AG09319 (cell line): ENCODE results near the gene MAN1A2.
"Not testable (repeated sequence)": the region's sequence is repeated elsewhere in the genome, so short reads cannot be mapped to it uniquely, and the experiment has no call there.

ENCODE experiments used
- DNase-seq: peaks from one replicate; pipeline ENCODE4 v3.0.0-alpha.2; 2010; ENCODE audit warnings: low read depth; ENCODE audit errors: extremely low read depth
- TF ChIP-seq, protein P1 (sequence below): IDR thresholded peaks from 2 replicates; pipeline ENCODE4 v1.5.1; 2011; ENCODE audit warnings: low read depth, mild to moderate bottlenecking, inconsistent platforms, low read length, moderate library complexity

MAN1A2 gene

DNA sequence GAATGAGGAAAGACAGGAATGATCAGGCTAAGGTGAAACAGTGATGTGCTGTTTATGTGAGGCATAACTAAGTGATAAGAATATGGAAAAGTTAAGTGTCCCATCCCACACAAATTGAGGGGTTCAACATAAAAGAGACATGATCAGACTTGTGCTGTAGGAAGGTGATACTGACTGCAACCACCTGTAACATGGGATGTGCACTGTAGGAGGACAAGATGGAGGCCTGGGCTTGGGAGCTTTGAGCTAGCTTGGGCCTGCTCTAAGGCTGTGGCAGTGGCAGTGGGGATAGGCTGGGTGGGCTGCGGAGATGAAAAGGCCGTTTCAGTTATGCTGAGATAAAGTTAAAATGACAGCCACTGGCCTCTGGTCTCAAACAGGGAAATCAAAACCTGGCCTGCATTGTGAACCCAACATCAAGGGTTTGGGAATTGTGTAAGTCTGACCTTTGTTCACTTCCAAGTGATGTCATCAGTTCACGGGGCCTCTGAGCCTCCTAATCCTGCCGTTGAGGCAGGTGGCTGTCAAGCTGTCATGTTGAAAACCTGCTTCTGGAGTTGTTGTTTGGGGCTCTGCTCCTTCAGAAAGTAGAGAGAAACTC is 177.4 kb downstream of the MAN1A2 start:
- DNase-seq, result no peak
- TF ChIP-seq, protein P1, sequence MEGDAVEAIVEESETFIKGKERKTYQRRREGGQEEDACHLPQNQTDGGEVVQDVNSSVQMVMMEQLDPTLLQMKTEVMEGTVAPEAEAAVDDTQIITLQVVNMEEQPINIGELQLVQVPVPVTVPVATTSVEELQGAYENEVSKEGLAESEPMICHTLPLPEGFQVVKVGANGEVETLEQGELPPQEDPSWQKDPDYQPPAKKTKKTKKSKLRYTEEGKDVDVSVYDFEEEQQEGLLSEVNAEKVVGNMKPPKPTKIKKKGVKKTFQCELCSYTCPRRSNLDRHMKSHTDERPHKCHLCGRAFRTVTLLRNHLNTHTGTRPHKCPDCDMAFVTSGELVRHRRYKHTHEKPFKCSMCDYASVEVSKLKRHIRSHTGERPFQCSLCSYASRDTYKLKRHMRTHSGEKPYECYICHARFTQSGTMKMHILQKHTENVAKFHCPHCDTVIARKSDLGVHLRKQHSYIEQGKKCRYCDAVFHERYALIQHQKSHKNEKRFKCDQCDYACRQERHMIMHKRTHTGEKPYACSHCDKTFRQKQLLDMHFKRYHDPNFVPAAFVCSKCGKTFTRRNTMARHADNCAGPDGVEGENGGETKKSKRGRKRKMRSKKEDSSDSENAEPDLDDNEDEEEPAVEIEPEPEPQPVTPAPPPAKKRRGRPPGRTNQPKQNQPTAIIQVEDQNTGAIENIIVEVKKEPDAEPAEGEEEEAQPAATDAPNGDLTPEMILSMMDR, result no peak

DNA sequence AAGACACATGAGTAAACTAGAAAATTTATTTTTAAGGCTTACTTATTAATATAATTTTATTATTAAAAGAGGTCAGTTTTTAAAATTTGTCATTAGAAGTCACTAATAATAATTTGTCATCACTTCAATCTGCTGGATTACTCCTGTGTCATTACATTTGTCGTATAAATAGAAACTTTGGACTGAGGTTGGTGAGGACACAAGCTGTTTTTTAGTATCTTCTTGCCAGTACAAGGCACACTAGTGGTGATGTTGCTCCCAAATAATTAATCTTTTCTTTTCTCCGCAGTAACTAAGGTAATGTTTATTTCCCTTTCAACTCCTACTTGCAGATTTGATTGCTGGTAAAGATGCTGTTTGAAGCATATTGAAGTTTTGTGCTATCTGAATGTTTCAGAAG is 179.2 kb downstream of the MAN1A2 start:
- no peak for DNase-seq
- TF ChIP-seq, protein P1, result no peak

DNA sequence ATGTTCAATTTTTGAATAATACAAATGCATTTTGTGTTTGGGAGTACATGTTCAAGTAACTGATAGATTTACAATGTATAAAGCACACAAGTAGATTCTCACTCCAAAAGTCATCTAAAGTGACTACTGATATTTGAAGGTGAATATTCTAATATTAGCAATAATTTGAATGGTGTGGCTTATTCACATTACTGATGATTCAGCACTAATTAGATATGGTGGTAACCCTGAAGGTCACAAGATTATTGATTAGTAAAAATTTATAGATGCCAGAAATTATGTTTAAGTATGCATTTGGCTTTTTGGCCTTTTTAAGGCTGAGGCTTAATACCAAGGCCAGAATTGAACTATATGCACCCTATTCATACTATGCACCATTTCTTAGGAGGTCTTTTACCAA is 186.2 kb downstream of the MAN1A2 start:
- TF ChIP-seq, protein P1, result no peak
- no peak for DNase-seq

DNA sequence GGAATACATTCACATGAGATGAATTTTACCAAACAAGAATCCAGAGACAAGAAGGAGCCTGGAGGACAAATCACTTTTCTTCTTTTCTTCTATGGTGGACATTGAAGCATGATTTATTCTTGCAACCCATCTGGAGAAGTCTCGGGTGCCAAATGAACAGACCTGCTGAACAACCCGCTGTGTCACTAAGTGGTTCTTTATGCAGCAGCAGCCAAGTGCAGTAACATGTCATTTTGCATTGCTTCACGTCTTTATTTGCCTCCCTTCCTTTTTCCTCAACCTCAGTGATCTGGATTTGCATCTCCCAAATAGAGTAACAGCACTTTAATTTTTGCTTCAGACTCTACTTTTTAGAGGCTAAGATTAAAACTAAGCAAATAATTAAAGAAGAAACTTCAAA is 188.6 kb downstream of the MAN1A2 start:
- no peak for DNase-seq
- TF ChIP-seq, protein P1, result no peak

DNA sequence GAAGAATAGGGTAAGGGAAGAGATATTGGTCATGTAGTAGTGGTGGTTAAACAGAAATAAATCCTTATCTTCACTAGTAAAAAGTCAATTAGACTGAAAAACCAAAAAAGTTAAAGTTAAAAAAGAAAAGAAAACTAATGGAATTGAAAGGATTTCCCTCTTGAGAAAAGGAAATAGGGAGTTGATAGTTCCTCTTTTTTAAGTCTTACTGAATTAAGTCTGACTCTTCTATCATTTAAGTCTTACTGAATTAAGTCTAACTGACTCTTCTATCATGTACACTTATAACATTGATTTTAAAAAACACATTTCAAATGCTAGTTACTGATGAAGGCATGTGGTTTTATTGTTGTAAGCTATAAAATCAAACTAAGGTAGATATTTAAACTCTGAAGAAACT is 189.1 kb downstream of the MAN1A2 start:
- no peak for DNase-seq
- TF ChIP-seq, protein P1, result no peak

DNA sequence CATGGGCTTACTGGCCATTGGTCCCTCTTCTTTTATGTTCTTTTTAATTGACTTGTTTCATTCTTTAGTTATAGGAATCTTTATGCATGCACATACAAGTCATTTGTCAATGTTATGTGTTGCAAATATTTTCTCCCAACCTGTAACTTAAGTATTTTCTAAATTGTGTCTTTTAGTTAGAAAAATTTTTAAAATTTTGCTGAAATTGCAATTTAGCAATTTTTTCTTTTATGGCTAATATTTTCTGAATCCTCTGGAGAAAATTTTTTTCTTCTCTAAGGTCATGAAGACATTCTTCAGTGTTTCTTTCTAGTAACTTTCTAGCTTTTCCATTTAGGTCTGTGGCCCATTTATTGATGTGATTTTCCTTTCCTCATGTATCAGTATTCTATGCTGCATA is 189.7 kb downstream of the MAN1A2 start:
- no peak for DNase-seq
- TF ChIP-seq, protein P1, result no peak

DNA sequence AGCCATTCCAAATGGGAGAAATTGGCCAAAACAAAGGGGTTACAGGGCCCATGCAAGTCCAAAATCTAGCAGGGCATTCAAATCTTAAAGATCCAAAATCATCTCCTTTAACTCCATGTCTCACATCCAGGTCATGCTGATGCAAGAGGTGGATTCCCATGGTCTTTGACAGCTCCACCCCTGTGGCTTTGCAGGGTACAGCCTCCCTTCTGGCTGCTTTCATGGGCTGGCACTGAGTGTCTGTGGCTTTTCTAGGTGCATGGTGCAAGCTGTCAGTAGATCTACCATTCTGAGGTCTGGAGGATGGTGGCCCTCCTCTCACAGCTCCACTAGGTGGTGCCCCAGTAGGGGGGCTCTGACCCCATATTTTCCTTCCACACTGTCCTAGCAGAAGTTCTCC is 191.2 kb downstream of the MAN1A2 start:
- DNase-seq, result not testable (repeated sequence)

DNA sequence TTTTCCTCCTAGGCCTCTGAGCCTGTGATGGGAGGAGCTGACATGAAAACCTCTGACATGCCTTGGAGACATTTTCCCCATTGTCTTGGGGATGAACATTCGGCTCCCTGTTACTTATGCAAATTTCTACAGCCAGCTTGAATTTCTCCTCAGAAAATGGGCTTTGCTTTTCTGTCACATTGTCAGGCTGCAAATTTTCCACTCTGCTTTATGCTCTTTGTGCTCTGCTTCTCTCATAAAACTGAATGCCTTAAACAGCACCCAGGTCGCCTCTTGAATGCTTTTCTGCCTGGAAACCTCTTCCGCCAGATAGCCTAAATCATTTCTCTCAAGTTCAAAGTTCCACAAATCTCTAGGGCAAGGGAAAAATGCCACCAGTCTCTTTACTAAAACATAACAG is 191.9 kb downstream of the MAN1A2 start:
- TF ChIP-seq, protein P1, result no peak
- no peak for DNase-seq
